ENCODE data around the gene MACROD1.

GRCh38 chr11:64019106-64020037, 146.5 kb downstream of the MACROD1 start:
- no peak for TF ChIP-seq EZH2 (IDR thresholded peaks at IDR 0.05; ENCODE audit: insufficient read depth, poor library complexity, severe bottlenecking)
- no peak for TF ChIP-seq EZH2phosphoT487 (IDR thresholded peaks at IDR 0.05; ENCODE audit: insufficient read depth, low read depth)

Data from GM23248 (cell line).